GM19467 (cell line): ENCODE measurements around the gene DCLRE1A.
A peak's percentile ranks its signal among the peaks of the same experiment; 100 is the strongest.

ENCODE experiments used
- ATAC-seq: cut with Tn5 transposase; IDR thresholded peaks from one replicate; pipeline ENCODE4 v1.9.1; 2021; ENCODE audit warnings: mild to moderate bottlenecking, moderate library complexity; ENCODE audit not compliant: unreplicated experiment

Gene DCLRE1A

GRCh38 chr10:113791691-113792090 lies 62.2 kb downstream of the DCLRE1A start:
- ATAC-seq = no peak

- ATAC-seq = peak; percentile 56
Measured at GRCh38 chr10:113788604-113789083, 65.2 kb downstream of the DCLRE1A start.
